HFF-Myc (cell line): ENCODE results near the gene HOXB1.

Source experiments
- DNase-seq: peaks from one replicate; pipeline ENCODE4 v3.0.0-alpha.2; 2011; ENCODE audit warnings: low read depth; ENCODE audit errors: extremely low read depth
- H3K4me3 ChIP-seq: replicated peaks from 2 replicates; pipeline ENCODE4 v1.5.1; 2011; ENCODE audit warnings: low read depth, mild to moderate bottlenecking, control low read depth, low read length
- TF ChIP-seq, protein P1 (sequence below): IDR thresholded peaks from 2 replicates; pipeline ENCODE4 v1.5.1; 2012; ENCODE audit warnings: mild to moderate bottlenecking, low read depth, low read length, control low read depth; ENCODE audit errors: missing control alignments

The HOXB1 gene

DNA sequence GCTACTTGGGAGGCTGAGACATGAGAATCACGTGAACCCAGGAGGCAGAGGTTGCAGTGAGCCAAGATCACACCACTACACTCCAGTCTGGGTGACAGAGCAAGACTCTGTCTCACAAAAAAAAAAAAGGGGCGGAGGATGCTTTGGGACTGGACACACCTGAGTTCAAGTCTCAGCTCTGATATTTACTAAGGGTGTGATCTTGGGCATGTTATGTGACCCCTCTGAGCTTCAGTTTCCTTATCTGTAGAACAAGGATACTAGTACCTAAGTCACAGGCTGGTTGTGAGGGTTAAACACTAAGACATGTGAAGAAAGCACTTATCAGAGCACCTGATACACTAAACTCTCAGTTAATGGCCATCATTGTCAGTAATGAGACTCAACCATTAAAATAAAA lies 25.9 kb downstream of the HOXB1 start:
- TF ChIP-seq, protein P1, sequence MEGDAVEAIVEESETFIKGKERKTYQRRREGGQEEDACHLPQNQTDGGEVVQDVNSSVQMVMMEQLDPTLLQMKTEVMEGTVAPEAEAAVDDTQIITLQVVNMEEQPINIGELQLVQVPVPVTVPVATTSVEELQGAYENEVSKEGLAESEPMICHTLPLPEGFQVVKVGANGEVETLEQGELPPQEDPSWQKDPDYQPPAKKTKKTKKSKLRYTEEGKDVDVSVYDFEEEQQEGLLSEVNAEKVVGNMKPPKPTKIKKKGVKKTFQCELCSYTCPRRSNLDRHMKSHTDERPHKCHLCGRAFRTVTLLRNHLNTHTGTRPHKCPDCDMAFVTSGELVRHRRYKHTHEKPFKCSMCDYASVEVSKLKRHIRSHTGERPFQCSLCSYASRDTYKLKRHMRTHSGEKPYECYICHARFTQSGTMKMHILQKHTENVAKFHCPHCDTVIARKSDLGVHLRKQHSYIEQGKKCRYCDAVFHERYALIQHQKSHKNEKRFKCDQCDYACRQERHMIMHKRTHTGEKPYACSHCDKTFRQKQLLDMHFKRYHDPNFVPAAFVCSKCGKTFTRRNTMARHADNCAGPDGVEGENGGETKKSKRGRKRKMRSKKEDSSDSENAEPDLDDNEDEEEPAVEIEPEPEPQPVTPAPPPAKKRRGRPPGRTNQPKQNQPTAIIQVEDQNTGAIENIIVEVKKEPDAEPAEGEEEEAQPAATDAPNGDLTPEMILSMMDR = no peak
- DNase-seq = no peak
- no peak overlapping the region for H3K4me3 ChIP-seq

DNA sequence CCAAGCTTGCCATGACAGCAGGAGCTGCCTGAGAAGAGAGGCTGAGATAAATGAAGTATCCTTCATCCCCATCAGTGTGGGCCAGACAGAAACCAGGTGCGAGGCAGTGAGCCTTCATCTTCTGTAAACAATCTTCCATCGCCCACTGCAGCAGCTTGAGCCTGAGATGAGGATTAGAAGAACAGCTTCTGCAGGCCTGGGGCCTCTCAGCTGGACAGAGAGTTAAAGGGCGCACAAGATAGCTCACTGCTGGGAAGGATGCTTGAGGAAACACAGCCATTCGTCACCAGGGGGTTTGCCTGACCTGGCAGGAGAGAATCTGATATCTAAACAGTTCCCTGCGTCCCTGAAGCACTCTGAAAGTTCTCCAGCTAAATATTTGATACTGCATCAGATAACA lies 27.1 kb downstream of the HOXB1 start:
- TF ChIP-seq, protein P1 = no peak
- DNase-seq = no peak
- H3K4me3 ChIP-seq = no peak overlapping the region

DNA sequence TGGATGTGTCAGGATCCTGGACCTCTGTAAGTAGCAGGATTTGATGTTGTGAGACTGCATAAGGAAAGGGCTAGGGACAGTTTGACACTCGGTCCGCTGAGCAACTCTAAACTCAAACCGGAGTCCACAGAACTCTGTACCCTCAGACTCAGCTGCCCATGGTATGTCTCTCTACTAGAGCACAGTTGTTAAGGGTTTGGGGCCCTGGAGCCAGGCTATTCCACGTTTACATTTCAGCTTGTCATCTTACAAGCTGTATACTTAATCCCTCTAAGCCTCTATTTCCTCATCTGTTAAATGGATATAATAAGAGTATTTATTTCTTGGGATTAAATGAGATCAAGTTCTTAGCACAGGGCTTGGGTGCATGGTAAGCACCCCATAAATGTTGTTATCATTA lies 27.9 kb downstream of the HOXB1 start:
- no peak for DNase-seq
- TF ChIP-seq, protein P1 = no peak
- no peak overlapping the region for H3K4me3 ChIP-seq

DNA sequence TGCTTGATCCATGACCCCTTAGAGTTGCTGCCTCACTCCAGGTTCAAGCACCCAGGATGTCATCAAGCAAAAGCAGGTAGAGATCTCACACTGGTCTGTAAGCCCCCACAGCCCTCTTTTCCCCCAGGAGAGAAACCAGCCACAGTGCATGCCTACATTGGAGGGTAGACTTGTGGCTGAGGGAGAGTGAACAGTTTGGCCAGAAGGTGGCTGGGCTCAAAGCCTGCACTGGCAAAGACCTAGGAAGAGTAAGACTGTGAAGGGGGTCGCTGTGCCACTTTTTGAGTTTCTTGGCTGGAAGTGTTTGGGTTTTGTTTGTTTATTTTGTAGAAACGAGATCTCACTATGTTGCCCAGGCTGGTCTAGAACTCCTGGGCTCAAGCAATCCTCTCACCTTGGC lies 28.5 kb downstream of the HOXB1 start:
- TF ChIP-seq, protein P1 = no peak
- no peak overlapping the region for H3K4me3 ChIP-seq
- DNase-seq = no peak

DNA sequence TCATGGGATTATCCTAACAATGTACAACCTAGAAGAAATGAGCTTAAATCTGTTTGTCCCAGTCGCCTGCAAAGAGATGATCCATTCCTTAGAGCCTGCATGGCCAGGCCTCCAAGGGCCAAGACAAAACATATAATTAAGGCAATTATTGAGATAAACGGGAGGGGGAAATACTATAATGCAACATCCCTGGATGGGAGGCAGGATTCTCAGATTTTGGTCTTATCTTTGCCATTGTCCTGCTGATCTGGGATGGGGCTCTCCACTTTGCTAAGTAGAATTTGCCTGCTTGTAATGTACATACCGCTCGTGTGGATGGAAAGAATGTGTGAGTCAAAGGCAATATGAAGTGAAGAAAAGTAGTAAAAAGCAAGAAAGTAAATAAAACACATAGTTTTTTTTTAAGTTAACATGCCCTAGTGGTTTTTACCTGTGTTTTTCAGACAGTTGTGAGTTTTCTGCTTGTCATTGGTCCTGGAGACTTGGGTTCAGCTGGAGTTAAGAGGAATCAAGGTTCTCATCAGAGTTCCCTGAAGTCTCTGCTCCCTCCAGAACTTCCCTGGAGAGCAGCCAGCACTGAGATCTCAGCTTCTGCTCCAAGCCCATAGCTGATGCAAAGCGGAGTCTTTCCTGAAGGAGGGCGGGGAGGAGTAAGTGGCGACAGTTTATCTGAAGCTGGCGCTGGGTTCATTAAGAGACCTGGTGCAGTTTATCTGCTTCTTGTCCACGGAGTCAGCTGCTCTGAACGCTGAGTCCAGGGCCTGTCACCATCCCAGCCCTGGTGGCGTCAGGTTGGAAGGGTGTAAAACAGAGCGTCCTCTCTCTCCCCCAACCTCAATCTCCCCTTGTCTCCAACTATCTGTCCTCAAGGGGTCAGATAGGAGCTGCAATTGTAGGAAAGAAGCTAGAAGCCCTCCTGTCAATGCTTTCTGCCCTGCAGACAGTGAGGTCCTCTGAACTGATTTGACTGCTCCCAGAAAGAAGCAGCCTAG lies 30.1 kb downstream of the HOXB1 start:
- TF ChIP-seq, protein P1 = no peak
- DNase-seq = no peak

DNA sequence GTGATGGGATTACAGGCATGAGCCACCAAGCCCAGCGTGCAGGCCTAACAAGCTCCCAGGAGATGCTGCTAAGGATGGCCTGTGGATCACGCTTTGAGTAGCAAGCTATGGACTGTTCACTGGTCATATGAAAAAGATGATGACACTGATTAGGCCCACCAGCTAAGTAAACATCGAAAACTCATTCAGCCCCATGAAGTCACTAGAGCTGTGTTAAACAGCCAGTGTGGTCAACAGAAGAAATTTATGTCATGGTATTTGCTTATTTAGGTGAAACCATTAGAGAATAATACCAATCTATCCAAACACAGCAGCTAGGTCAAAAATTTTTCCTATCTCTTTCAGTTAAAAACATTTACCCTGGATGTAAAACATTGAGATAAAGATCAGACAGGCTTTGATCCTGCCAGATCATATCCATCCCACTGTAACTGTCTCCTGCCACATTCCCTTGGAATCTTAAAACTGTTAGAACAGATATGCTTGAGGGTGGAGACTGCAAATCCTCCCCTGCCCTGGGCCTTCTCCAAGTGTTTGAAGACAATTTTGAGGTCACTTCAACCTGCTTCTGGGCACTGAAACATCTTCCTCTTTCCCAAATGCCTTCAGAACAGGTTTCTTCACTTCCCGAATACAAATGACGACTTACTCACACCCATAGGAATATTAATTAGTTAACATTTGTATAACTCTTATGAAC lies 30.9 kb downstream of the HOXB1 start:
- DNase-seq = no peak
- TF ChIP-seq, protein P1 = no peak

More for the DNA sequence above, 30.1 kb downstream of the HOXB1 start:
- H3K4me3 ChIP-seq = no peak overlapping the region

More for the DNA sequence above, 30.9 kb downstream of the HOXB1 start:
- H3K4me3 ChIP-seq = no peak overlapping the region
